ENCODE measurements around the gene TSPAN9. TPM values are rescaled to one million over a fixed set of nuclear protein-coding genes. Genes with fewer than 3 reads are reported as not detected.

TSPAN9 gene
- total RNA-seq, 1 donor from 2014 or later = 17.7 TPM

DNA sequence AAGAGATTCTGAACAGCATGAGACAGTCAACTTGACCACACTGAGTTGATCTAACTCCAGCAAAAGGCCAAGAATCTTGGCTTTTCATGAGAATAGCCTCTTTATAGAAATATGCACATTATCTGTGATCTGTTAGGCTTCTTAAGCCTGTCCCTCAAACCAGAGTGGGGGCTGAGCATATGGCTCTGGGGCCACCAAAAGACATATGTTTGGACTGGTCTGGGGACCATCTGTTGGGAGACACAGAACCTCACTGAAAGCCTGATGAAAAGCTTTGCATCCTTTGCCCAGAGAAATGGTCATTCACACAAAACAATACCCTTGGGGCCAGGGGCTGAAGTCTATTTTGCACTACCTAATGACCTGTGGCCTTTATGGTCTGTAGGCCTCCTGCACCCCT lies 248.6 kb downstream of the TSPAN9 start:
- H3K36me3 ChIP-seq (ENCODE audit: control insufficient read depth, insufficient read depth, low read length) = no peaks in the 10 kb centered on the region
- H3K4me3 ChIP-seq (ENCODE audit: low read depth, low read length) = no peak overlapping the region
- TF ChIP-seq, protein P1, sequence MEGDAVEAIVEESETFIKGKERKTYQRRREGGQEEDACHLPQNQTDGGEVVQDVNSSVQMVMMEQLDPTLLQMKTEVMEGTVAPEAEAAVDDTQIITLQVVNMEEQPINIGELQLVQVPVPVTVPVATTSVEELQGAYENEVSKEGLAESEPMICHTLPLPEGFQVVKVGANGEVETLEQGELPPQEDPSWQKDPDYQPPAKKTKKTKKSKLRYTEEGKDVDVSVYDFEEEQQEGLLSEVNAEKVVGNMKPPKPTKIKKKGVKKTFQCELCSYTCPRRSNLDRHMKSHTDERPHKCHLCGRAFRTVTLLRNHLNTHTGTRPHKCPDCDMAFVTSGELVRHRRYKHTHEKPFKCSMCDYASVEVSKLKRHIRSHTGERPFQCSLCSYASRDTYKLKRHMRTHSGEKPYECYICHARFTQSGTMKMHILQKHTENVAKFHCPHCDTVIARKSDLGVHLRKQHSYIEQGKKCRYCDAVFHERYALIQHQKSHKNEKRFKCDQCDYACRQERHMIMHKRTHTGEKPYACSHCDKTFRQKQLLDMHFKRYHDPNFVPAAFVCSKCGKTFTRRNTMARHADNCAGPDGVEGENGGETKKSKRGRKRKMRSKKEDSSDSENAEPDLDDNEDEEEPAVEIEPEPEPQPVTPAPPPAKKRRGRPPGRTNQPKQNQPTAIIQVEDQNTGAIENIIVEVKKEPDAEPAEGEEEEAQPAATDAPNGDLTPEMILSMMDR (IDR thresholded peaks at IDR 0.05; ENCODE audit: insufficient read depth, low read length, poor library complexity, severe bottlenecking) = no peak
- peaks cover 10% of the 10 kb centered on the region for H3K27me3 ChIP-seq (ENCODE audit: control insufficient read depth, insufficient read depth, low read length)
- DNase-seq (ENCODE audit: low read depth) = no peak

DNA sequence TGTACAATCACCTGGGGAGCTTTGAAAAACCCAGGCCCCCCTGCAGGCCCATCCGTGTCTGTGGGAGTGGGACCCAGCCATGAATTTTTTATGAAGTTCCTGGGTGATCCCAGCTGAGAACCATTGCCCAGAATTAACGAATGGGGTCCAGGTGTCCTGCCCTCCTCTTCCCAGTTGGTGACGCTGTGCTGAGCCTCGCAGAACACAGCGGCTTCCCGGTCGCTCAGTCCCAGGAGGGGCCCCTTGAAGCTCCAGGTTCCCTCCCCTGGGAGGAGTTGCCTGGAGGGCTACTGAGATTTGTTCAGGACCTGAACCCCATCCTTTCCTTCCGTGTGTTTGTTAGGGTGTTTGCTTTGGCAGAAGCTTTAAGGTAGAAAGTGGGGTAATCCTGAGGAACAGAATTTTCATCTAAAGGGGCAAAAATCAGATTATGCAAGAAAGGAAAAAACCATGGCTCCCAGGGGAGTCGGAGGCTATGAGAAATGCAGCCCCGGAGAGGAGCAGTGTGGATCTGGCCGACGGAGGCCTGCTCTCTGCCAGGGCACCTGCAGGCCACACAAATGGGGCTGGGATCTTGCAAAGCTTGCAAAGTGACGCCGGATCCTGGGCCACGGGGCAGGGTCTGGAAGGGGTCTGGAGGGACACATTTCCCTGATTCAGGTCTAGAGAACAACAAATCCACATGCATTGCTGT lies 249.1 kb downstream of the TSPAN9 start:
- Histone ChIP-seq H3K36me3 (ENCODE audit: control insufficient read depth, insufficient read depth, low read length) (no peaks in the 10 kb centered on the region), H3K27me3 (ENCODE audit: control insufficient read depth, insufficient read depth, low read length) (peaks cover 7% of the 10 kb centered on the region), H3K4me3 (ENCODE audit: low read depth, low read length) (no peak overlapping the region)
- DNase-seq (ENCODE audit: low read depth) = no peak
- TF ChIP-seq, protein P1 (IDR thresholded peaks at IDR 0.05; ENCODE audit: insufficient read depth, low read length, poor library complexity, severe bottlenecking) = no peak

DNA sequence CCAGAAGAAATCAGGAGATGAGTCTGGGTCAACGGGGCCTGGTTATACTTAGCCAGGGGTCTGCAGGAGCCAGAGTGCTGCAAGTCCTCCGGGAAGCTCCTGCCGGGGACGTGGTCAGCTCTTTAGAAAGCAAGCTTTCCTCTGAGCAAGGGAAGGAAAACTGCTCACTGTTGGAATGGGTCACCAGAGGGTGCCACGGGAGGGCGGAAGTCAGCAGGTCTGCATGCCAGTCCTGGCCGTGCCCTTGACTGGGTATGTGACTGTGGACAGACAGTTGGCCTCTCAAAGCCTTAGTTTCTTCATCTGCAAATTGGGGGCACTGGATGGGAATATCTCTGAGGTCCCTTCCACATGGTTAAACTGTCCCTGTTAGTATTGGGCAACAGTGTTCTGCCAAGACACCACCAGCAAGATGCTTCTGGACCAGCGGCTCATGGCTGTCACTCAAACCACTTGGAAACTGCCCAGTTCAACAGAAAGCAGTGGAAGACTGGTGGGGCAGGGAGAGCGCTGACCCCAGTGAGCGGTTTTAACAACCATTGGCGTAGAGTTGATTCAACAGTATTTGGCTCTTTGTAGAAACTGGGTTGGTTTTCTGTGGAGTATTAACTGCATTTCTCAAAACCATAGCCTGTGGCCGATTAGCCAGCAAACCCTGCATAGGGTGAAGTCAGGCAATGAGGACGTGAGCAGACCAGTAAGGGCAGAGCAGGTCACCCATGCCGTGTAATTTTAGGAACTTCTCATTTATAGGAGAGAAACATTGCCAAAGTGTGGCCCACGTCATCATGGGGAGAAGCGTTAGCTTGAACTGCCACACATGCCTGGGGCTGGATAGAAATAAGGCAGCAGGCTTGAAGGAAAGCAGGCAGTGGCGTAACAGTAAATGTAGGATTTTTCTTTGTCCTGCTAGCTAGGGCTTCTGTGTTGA lies 249.9 kb downstream of the TSPAN9 start:
- Histone ChIP-seq H3K27me3 (ENCODE audit: control insufficient read depth, insufficient read depth, low read length) (peaks cover 7% of the 10 kb centered on the region), H3K4me3 (ENCODE audit: low read depth, low read length) (no peak overlapping the region), H3K36me3 (ENCODE audit: control insufficient read depth, insufficient read depth, low read length) (no peaks in the 10 kb centered on the region)
- no peak for DNase-seq (ENCODE audit: low read depth)
- TF ChIP-seq, protein P1 (IDR thresholded peaks at IDR 0.05; ENCODE audit: insufficient read depth, low read length, poor library complexity, severe bottlenecking) = no peak

DNA sequence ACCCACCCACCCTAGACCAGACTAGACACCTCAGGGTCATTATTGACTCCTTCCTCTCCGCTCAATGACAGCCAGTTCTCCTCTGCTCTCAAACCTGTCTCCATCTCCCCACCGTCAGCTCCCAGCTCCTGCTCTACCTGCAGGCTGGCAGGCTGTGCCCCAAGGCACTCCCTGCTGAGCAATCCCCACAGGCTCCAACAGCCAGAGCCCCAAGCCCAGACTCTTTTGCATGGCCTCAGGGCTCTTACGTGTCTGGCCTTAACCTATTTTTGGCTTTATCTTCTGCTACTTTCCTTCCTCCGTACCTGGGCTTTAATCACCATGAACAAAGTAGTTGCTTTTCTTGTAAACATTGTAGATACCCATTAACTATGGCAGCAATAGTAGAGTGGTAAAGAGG lies 250.9 kb downstream of the TSPAN9 start:
- H3K27me3 ChIP-seq (ENCODE audit: control insufficient read depth, insufficient read depth, low read length) = peaks cover 5% of the 10 kb centered on the region
- H3K4me3 ChIP-seq (ENCODE audit: low read depth, low read length) = no peak overlapping the region
- TF ChIP-seq, protein P1 (IDR thresholded peaks at IDR 0.05; ENCODE audit: insufficient read depth, low read length, poor library complexity, severe bottlenecking) = no peak
- DNase-seq (ENCODE audit: low read depth) = no peak
- no peaks in the 10 kb centered on the region for H3K36me3 ChIP-seq (ENCODE audit: control insufficient read depth, insufficient read depth, low read length)

DNA sequence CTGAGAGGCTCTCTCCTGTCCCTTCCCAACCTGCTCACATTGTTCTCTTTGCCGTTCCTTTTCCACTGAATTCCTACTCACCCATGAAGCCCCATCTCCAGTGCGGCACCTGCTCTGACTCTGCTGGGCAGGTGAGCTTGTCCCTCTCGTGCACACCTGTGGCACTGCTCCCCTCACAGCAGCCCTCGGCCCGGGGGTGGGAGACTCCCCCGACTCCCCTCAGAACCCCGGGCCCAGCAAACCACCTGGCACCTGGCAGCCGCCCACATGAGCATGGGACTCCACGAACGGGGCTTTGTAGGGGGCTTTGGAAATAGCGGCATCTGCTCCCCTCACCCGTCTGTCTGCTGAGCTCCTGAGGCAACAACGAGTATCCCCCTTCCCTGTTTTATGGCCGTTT lies 251.4 kb downstream of the TSPAN9 start:
- no peak for DNase-seq (ENCODE audit: low read depth)
- TF ChIP-seq, protein P1 (IDR thresholded peaks at IDR 0.05; ENCODE audit: insufficient read depth, low read length, poor library complexity, severe bottlenecking) = no peak
- Histone ChIP-seq H3K27me3 (ENCODE audit: control insufficient read depth, insufficient read depth, low read length) (peaks cover 3% of the 10 kb centered on the region), H3K4me3 (ENCODE audit: low read depth, low read length) (no peak overlapping the region), H3K36me3 (ENCODE audit: control insufficient read depth, insufficient read depth, low read length) (no peaks in the 10 kb centered on the region)

Data from kidney epithelial cell (primary cell).